DND-41 (cell line): ENCODE results near the gene COL13A1.

Source experiments
- ATAC-seq: fragments of 200-7000 bp; cut with Tn5 transposase; 3 replicates; pipeline ENCODE4 v1.9.1; 2021; ENCODE audit warnings: low read depth; ENCODE audit not compliant: insufficient read depth
- DNase-seq: peaks from one replicate; pipeline ENCODE4 v3.0.0-alpha.2; 2020
- H2AFZ ChIP-seq: 2 replicates; pipeline ENCODE4 v1.6.0; 2012; ENCODE audit warnings: low read depth, low read length
- H3K27ac ChIP-seq: 2 replicates; pipeline ENCODE4 v1.5.1; 2012; ENCODE audit warnings: low read length, inconsistent platforms
- H3K27me3 ChIP-seq: fragments of 200-600 bp; sonication (generic); 2 replicates; pipeline ENCODE4 v1.6.0; 2012; ENCODE audit warnings: low read length, mild to moderate bottlenecking, inconsistent platforms; ENCODE audit not compliant: insufficient read depth, poor library complexity
- H3K36me3 ChIP-seq: 2 replicates; pipeline ENCODE4 v1.5.1; 2012; ENCODE audit warnings: low read length, inconsistent platforms; ENCODE audit not compliant: insufficient read depth
- H3K4me1 ChIP-seq: 2 replicates; pipeline ENCODE4 v1.5.1; 2012; ENCODE audit warnings: mild to moderate bottlenecking, low read length; ENCODE audit not compliant: insufficient read depth
- H3K4me2 ChIP-seq: 2 replicates; pipeline ENCODE4 v1.6.0; 2012; ENCODE audit warnings: mild to moderate bottlenecking, moderate library complexity, low read length, inconsistent platforms; ENCODE audit not compliant: insufficient read depth
- H3K4me3 ChIP-seq, 2 experiments: fragments of 200-600 bp in 1 of 2; shearing (Covaris generic) in 1 of 2; 2 replicates each; pipeline ENCODE4 v1.5.1; 2012 to 2016; ENCODE audit warnings: inconsistent platforms in 2 of 2, low read length in 2 of 2, mild to moderate bottlenecking in 2 of 2, low read depth in 1 of 2, moderate library complexity in 1 of 2
- H3K79me2 ChIP-seq: 2 replicates; pipeline ENCODE4 v1.6.0; 2012; ENCODE audit warnings: low read length, inconsistent platforms; ENCODE audit not compliant: insufficient read depth
- H3K9ac ChIP-seq: 2 replicates; pipeline ENCODE4 v1.6.0; 2012; ENCODE audit warnings: low read depth, mild to moderate bottlenecking, inconsistent platforms, low read length, moderate library complexity
- H3K9me3 ChIP-seq: 2 replicates; pipeline ENCODE4 v1.5.1; 2012; ENCODE audit warnings: low read length, moderate library complexity, mild to moderate bottlenecking, inconsistent platforms; ENCODE audit not compliant: insufficient read depth, severe bottlenecking
- H4K20me1 ChIP-seq: 2 replicates; pipeline ENCODE4 v1.6.0; 2012; ENCODE audit warnings: low read length; ENCODE audit not compliant: insufficient read depth
- EZH2 ChIP-seq: IDR thresholded peaks from 3 replicates; pipeline ENCODE4 v1.6.1; 2012; ENCODE audit warnings: borderline replicate concordance, low read depth, mild to moderate bottlenecking, moderate library complexity, low read length, inconsistent platforms; ENCODE audit not compliant: severe bottlenecking
- TF ChIP-seq, protein P1 (sequence below): IDR thresholded peaks from 2 replicates; pipeline ENCODE4 v1.5.1; 2012; ENCODE audit warnings: borderline replicate concordance, low read length, moderate library complexity, mild to moderate bottlenecking; ENCODE audit not compliant: poor library complexity, severe bottlenecking; ENCODE audit errors: extremely low read depth

Gene COL13A1

GRCh38 chr10:69948261-69948660, 146.6 kb downstream of the COL13A1 start:
- H2AFZ ChIP-seq, result no peak overlapping the region
- H3K4me3 ChIP-seq, result no peak overlapping the region
- peaks cover 3% of the 10 kb centered on the region for H3K27me3 ChIP-seq
- H3K36me3 ChIP-seq, result no peaks in the 10 kb centered on the region
- no peak for TF ChIP-seq EZH2
- TF ChIP-seq, protein P1, sequence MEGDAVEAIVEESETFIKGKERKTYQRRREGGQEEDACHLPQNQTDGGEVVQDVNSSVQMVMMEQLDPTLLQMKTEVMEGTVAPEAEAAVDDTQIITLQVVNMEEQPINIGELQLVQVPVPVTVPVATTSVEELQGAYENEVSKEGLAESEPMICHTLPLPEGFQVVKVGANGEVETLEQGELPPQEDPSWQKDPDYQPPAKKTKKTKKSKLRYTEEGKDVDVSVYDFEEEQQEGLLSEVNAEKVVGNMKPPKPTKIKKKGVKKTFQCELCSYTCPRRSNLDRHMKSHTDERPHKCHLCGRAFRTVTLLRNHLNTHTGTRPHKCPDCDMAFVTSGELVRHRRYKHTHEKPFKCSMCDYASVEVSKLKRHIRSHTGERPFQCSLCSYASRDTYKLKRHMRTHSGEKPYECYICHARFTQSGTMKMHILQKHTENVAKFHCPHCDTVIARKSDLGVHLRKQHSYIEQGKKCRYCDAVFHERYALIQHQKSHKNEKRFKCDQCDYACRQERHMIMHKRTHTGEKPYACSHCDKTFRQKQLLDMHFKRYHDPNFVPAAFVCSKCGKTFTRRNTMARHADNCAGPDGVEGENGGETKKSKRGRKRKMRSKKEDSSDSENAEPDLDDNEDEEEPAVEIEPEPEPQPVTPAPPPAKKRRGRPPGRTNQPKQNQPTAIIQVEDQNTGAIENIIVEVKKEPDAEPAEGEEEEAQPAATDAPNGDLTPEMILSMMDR, result no peak
- peaks cover 2% of the 10 kb centered on the region; the same call in 1 of the 2 replicates for H4K20me1 ChIP-seq
- H3K9ac ChIP-seq, result no peak overlapping the region
- DNase-seq (no peak), ATAC-seq (no peak)
- no peaks in the 10 kb centered on the region for H3K9me3 ChIP-seq
- no peak overlapping the region for H3K27ac ChIP-seq
- H3K4me2 ChIP-seq, result no peak overlapping the region
- H3K79me2 ChIP-seq, result no peaks in the 10 kb centered on the region
- no peaks in the 10 kb centered on the region for H3K4me1 ChIP-seq

DNA sequence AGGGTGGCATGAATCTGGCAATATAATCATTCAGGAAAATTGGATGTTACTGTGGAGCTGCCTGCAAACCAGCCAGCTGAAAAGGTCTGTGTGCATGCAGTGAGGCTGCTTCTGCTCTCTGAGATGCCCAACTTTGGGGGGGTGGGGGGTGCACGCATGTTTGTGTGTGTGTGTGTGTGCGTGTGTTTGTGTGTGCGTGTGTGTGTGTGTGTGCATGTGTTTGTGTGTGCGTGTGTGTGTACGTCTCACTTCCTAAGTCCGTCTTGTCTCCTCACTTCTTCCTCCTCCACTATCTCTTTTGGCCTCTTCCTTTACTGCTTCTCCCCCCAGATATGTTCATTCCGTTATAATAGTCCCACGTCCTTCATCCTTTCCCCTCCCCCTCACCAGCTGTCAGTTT, 148.1 kb downstream of the COL13A1 start:
- ATAC-seq (no peak), DNase-seq (no peak)
- no peaks in the 10 kb centered on the region for H3K4me1 ChIP-seq
- TF ChIP-seq EZH2, result no peak
- TF ChIP-seq, protein P1, result no peak
- H3K27ac ChIP-seq, result no peak overlapping the region
- H3K4me2 ChIP-seq, result no peak overlapping the region
- peaks cover 2% of the 10 kb centered on the region; the same call in 1 of the 2 replicates for H4K20me1 ChIP-seq
- no peaks in the 10 kb centered on the region for H3K79me2 ChIP-seq
- H3K36me3 ChIP-seq, result no peaks in the 10 kb centered on the region
- no peaks in the 10 kb centered on the region for H3K9me3 ChIP-seq
- peaks cover 15% of the 10 kb centered on the region for H3K27me3 ChIP-seq
- H3K9ac ChIP-seq, result no peak overlapping the region
- H3K4me3 ChIP-seq, result no peak overlapping the region
- no peak overlapping the region for H2AFZ ChIP-seq

DNA sequence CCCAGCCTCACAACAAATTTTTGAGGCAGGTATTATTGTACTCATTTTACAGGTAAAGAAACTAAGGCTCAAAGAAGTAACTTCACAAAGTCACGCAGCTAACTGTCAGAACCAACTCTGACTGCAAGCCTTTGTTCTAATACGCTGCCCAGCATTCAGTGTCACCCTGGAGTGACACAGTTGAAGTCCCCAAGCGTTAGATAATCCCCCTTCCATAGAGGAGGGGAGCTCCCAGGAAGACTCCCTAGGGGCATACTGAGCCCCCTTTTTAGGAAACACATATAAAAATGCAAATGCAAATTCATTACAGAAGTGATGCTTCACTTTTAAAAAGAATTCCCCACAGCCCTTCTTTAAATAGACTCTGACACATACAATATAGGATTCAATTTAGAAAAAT, 150.0 kb downstream of the COL13A1 start:
- Histone ChIP-seq H3K27ac (no peak overlapping the region), H3K79me2 (no peaks in the 10 kb centered on the region), H3K36me3 (no peaks in the 10 kb centered on the region), H3K4me3 (no peak overlapping the region), H2AFZ (no peak overlapping the region), H3K9me3 (no peaks in the 10 kb centered on the region), H3K27me3 (peaks cover 24% of the 10 kb centered on the region), H3K9ac (no peak overlapping the region), H3K4me1 (no peaks in the 10 kb centered on the region), H3K4me2 (no peak overlapping the region), H4K20me1 (peaks cover 2% of the 10 kb centered on the region; the same call in 1 of the 2 replicates)
- DNase-seq, result no peak
- no peak for ATAC-seq
- TF ChIP-seq EZH2, result no peak
- TF ChIP-seq, protein P1, result no peak
